ENCODE measurements around the gene CMTM1.

GRCh38 chr16:66541388-66542355 lies 24.6 kb upstream of the CMTM1 start:
- TF ChIP-seq, protein P1, sequence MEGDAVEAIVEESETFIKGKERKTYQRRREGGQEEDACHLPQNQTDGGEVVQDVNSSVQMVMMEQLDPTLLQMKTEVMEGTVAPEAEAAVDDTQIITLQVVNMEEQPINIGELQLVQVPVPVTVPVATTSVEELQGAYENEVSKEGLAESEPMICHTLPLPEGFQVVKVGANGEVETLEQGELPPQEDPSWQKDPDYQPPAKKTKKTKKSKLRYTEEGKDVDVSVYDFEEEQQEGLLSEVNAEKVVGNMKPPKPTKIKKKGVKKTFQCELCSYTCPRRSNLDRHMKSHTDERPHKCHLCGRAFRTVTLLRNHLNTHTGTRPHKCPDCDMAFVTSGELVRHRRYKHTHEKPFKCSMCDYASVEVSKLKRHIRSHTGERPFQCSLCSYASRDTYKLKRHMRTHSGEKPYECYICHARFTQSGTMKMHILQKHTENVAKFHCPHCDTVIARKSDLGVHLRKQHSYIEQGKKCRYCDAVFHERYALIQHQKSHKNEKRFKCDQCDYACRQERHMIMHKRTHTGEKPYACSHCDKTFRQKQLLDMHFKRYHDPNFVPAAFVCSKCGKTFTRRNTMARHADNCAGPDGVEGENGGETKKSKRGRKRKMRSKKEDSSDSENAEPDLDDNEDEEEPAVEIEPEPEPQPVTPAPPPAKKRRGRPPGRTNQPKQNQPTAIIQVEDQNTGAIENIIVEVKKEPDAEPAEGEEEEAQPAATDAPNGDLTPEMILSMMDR (IDR thresholded peaks at IDR 0.05; ENCODE audit: borderline replicate concordance, extremely low read depth, low read length, poor library complexity, severe bottlenecking), result no peak
- no peak for TF ChIP-seq EZH2 (IDR thresholded peaks at IDR 0.05; ENCODE audit: borderline replicate concordance, low read depth, low read length, severe bottlenecking)

Measured in DND-41 (cell line).